HG03565 (cell line): ENCODE measurements around the gene TTBK1.

Experiments
- ATAC-seq: cut with Tn5 transposase; IDR thresholded peaks from one replicate; pipeline ENCODE4 v1.9.1; 2021; ENCODE audit warnings: mild to moderate bottlenecking, moderate library complexity; ENCODE audit not compliant: unreplicated experiment

The TTBK1 gene

DNA sequence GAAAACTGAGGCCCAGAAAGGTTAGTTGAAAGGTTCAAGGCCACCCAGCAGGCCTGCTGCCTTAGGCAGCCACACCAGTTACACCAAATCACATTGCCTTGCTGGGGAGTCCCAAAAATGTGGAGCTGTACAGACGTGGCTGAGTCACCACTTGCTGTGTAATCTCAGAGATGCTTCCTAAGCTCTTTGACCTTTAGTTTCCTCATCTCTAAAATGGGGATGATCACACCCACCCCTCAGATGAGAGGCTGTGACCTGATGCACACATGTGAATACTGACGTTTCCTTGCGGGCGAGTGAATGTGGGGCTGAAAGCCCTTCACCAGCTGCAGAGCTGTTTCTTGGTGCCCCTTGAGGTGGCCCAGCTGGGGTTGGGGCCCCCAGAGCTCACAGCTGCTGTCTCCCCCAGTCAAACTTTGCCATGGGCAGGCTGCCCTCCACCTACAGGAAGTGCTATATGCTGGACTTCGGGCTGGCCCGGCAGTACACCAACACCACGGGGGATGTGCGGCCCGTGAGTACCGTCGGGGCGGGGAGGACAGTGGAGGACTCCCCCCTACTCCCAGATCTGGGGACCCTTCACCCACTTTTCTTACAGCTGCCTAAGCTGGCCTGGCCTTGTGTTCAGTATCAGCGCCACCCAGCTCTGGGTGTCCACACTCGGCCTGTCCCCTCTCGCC is 11.0 kb downstream of the TTBK1 start:
- ATAC-seq, result no peak

DNA sequence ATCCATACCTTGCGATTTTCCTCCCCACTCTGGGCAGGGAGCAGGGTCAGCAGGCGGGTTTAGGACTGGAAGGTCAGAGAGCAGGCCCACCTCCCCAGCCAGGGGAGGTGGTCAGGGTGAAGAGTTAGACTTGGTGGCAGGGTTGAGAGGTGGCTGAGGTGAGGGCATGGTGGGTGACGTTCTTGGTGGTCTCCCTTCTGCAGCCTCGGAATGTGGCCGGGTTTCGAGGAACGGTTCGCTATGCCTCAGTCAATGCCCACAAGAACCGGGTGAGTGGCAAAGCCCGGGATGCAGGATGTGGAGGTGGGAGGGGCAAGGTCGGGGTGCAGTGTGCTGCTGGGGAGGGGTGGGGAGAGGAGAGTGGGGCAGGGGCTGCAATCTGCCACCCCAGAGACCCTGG is 11.6 kb downstream of the TTBK1 start:
- no peak for ATAC-seq

DNA sequence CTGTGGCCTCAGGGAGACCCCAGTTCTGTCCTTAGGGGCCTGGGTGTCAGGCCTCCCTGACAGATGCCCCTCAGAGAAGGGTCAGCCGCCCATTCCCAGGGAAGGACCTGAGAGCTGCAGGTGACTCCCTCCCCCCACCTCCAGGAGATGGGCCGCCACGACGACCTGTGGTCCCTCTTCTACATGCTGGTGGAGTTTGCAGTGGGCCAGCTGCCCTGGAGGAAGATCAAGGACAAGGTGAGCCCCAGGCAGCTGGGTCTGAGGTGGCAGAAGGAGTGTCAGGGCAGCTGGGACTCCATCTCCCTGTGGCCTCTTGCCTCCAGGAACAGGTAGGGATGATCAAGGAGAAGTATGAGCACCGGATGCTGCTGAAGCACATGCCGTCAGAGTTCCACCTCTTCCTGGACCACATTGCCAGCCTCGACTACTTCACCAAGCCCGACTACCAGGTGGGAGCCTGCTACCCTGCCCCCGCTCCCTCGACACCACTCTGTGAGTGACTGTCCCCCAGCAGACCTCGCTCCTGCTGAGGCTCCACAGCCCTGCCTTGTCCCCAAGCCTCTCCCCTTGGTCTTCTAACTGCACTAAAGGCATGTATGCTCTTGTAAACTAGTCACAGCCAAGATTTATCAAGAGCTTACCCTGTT is 12.2 kb downstream of the TTBK1 start:
- no peak for ATAC-seq

DNA sequence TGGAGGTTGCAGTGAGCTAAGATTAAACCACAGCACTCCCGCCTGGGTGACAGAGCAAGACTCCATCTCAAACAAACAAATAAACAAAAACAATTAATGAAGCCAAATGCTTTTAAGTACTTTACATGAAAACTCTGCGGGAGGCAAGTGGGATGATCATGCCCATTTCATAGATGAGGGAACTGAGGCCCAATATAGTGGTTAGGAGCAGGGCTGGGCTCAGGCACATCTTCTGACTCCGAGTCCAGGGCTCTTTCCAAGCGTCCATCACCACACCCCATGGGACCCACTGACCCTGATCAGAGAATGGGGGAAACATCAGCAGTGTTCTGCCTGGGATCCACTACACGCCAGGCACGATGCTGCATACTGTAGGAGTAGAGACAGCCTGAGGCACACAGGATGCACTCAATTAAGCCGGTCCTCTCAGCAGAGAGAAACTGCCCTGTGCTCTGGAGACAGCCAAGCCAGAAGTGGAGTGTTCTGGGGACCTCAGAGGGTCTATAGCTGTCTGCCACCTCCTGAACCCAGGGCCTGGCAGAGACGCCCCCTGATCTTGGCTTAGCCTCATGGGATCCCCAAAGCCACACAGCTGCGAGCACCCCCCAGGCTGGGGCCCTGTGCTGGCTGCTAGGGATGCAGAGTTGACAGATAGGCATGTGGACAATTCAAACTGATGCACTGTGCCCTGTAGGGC is 13.5 kb downstream of the TTBK1 start:
- no peak for ATAC-seq

DNA sequence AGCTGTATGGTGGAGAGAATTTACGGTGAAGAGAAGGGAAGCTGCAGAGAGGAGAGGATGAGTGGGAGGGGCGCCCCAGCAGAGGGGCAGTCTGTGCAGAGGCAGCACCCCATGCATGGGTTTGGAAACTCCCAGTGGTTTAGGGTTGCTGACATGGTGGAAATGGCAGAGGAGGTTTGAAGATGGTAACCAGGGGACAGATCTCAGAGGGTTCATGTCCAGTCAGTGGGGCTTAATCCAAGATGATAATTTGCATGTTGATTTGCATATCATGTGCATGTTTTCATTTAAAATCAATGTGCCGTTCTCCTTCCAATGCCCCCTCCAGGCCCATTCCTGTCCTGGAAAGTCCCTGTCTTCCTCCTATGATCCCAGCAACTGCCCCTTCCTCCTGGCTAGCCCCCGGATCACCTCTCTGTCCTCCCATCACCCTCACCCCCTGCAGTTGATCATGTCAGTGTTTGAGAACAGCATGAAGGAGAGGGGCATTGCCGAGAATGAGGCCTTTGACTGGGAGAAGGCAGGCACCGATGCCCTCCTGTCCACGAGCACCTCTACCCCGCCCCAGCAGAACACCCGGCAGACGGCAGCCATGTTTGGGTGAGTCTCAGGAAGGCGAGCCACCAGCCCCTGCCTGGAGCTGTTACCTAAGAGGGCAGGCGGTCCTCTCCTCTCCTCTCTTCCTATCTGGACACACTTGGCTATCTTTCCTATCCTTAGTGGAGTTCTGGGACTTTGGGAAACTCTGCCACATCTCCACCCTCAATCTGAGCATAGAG is 14.3 kb downstream of the TTBK1 start:
- ATAC-seq, result no peak

DNA sequence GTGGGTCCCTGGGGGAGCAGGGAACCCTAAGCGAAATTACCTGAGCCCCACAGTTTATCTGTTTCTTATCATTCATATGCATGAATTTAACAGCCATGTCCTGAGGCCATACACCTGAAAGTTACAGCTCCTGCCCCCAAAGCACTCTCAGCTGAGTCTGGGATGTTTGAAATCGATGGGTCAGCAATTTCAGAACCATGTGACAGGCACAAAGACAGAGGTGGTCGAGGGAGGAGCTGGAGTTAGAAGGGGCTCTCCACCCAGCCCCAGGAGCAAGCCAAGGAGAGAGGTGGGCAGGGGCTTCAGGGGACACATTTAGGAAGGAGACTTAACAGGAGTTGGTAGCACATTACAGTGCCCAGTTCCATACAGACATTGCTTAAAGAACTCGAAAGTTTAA is 14.9 kb downstream of the TTBK1 start:
- ATAC-seq, result no peak

DNA sequence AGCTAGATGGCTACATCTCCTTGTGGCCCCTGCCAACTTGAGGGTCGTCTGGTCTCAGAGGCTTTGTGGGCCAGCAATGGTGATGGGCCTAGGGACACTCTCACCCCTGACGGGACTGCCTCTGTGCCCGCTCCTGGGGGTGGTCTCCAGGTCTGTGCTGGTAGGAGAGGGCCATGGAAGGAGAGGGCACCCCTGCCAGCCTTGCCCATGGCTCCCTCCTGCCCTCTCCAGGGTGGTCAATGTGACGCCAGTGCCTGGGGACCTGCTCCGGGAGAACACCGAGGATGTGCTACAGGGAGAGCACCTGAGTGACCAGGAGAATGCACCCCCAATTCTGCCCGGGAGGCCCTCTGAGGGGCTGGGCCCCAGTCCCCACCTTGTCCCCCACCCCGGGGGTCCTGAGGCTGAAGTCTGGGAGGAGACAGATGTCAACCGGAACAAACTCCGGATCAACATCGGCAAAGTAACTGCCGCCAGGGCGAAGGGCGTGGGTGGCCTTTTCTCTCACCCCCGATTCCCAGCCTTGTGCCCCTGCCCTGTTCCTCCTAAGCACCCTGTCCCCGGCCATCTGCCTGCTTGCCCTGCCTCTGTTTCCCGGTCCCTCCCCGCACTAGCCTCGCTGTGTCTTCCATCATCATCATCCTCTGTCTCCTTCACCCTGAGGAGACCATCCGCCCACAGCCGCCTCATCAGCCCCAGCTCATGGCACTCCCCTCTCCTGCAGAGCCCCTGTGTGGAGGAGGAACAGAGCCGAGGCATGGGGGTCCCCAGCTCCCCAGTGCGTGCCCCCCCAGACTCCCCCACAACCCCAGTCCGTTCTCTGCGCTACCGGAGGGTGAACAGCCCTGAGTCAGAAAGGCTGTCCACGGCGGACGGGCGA is 15.8 kb downstream of the TTBK1 start:
- no peak for ATAC-seq

DNA sequence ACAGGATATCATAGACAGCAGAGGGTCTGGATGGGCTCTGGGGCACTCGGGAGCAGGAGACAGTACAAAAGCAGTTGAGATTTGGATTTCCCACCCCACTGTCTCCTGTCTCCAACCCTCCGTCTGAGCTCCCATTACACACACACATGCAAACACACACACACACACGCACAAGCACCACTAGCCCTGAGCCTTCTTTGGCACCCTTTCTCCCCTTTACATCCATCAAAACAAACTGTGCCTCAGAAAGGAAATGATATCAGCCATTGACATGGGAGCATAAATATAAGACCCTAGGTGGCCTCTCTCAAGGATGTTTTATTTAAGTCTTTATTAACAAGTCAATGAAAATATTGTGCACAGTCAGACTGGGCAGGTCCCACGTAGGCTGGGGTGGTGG is 17.5 kb downstream of the TTBK1 start:
- no peak for ATAC-seq

DNA sequence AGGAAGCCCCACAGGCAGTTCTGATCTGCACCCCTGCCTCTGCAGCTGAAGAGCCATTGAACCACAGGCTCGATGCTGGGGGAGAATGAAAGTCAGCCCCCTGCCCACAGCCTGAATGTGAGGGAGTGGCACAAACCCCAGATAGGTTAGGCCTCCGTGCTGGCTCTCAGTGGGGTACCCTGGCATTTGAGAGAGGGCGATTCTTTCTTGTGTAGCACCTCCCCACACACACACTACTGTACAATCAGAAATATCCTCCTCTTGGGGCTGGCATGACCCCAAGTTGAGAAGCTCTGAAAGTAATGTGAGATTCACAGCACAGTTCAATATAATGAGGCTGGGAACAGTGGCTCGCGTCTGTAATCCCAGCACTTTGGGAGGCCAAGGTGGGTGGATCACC is 17.9 kb downstream of the TTBK1 start:
- ATAC-seq, result no peak

DNA sequence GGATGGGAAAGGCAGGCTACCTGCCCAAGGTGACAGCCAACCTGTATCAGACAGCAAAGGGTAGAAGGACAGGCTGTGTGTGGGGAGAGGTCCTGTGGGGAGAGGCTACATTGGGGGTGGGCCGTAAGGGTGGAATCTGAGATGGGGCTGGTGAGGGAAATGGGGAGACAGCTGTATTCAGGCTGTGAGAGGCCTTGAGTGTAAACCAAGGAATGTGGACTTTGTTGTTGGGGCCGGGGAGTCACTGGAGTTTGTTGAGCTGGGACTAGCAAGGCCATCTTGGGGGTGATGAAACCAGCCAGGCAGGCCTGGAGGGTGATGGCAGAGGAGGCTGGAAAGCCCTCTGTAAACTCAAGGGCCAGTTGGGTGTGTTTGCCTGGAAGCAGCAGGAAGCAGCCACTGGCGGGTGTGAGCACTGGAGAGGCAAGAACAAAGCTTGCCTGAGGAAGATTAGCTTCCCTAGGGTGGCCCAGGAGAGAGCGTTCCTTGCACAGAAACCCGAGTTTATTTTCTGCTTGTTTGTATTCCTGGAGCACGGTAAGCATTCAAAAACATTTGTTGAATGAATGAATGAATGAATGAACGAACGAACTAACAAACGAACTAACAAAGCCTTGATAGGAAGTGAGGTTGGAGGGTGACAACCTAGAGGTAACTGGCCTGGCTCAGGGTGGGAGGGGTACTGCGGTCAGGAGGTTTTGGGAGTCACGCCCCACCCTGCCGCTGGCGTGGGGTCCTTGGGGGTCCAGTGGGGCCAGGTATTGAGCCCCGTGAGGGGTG is 18.9 kb downstream of the TTBK1 start:
- no peak for ATAC-seq

DNA sequence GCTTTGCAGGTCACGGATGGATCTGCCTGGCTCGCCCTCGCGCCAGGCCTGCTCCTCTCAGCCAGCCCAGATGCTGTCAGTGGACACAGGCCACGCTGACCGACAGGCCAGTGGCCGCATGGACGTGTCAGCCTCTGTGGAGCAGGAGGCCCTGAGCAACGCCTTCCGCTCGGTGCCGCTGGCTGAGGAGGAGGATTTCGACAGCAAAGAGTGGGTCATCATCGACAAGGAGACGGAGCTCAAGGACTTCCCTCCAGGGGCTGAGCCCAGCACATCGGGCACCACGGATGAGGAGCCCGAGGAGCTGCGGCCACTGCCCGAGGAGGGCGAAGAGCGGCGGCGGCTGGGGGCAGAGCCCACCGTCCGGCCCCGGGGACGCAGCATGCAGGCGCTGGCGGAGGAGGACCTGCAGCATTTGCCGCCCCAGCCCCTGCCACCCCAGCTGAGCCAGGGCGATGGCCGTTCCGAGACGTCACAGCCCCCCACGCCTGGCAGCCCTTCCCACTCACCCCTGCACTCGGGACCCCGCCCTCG is 19.6 kb downstream of the TTBK1 start:
- ATAC-seq, result no peak

DNA sequence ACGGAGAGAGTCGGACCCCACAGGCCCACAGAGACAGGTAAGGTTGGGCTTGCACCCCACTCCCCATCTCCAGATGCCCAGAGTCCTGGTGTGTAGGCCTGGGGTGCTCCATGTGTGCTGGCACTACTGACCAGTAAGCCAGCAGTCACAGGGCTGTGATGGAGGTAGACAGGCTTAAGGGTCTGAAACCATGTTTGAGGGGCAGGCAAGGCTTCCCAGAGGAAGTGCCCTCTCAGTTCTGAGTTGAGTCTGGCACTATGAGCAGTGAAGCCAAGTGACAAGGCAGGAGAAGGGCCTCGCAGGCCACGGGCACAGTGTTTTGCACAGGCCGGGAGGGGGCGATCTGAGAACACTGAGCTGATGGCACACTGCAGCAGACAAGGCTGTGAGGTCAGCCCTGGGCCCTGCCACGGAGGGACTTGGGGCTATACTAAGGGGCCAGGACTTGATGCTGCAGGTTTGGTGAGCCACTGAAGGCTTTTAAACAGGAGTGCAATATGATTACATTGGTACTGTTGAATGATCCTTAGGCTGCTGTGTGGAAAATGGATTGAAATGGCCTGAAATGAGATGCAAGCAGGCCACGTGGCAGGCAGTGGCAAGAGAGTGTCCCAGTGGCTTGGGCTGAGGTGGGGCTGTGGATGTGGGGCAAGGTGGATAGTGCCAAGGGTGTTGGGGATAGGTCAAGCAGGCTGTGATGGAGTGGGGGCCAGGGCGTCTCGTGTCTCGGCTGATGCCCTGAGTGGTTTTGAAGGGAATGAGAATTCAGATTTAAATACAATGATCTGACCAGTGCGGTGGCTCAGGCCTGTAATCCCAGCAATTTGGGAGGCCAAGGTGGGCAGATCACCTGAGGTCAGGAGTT is 20.3 kb downstream of the TTBK1 start:
- ATAC-seq, result no peak

DNA sequence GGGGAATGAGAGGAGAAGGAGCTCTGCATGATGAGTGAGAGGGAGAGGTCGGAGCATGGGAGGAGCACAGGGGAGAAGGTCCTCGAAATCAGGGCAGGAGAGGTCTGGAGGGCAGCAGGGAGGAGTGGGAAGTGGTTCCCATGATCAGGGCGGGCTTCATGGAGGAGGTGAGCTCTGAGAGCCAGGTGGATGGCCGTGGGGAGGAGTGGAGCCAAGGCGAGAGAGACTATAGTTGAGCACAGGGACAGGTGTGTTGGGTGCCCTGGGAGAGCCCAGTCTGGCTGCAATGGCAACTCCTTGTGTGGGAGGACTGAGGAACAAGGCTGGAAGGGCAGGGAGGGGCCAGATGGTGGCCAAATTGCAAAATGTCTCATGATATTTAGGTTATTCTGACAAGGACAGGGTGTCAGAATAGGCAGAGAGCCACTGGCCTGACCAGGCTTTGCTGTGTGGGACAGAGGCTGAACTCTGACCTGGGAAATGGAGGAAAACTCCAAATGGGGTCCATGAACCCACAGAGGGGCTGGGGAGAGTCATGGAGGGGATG is 21.4 kb downstream of the TTBK1 start:
- no peak for ATAC-seq

DNA sequence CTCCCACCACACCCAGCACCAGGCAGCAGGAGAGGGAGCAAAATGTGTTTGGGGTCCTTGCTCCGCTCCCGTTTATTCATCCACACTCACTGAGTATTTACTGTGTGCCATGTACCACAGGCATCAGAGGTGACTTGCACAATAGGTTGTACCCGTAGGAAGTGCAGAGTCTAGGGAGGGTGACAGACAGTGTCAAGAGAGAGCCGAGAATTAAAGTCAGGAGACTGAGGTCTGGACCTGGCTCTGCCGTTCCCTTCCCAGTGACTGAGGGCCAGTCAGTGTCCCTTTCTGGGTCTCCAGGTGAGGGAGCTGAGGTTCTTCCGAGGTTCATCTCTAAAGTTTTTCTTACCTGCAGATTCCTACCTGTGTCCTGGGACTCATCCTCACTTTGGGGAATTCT is 22.3 kb downstream of the TTBK1 start:
- no peak for ATAC-seq

DNA sequence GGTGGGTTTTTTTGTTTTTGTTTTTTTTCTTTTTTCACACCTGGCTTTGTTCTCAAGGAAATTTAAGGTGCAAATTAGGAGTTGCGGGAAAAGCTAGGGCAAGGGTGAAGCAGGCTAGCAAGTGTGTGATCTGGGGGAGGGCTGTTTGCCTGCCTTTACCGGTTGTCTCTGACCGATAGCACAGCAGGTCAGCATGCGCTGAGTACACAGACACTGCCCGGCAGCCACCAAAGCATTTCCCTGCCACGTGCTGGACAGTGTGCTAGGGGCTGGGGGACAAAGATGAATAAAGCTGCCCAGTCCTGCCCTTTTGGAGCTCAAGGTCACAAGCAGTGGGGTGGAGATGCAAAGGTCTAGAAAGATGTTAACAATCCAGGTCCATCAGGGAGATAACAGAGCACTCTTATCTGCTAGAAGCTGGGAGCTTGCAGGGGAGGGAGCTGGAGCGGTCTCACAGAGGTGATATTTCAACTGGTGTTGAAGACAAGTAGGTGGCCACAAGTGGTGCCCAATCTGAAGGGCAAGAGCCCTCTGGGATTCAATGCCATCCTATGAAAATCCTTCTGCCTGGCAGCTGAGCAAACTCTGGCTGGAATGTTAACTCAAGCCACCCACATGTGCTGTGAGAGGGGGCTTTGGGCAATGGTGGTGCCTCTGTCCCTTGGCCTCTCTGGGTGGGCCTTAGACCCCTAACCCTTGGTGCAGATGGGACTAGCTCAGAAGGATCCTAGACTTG is 24.5 kb downstream of the TTBK1 start:
- no peak for ATAC-seq

DNA sequence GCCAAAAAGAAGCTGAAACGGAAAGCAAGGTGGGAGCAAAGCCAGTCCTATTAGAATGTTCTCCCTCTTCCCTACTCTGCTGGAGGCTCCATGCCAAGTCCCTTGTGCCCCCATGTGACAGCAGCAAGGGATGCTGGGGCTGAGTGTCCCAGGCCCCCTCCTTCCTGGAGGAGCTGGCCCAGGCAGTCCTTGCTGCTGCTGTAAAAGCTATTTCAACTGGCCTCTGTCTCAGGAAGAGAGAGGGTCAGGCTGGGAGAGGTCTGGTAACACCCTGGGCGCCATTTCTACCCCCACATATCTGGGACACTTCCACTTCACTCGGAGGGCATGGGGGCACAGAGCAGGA is 25.0 kb downstream of the TTBK1 start:
- no peak for ATAC-seq

DNA sequence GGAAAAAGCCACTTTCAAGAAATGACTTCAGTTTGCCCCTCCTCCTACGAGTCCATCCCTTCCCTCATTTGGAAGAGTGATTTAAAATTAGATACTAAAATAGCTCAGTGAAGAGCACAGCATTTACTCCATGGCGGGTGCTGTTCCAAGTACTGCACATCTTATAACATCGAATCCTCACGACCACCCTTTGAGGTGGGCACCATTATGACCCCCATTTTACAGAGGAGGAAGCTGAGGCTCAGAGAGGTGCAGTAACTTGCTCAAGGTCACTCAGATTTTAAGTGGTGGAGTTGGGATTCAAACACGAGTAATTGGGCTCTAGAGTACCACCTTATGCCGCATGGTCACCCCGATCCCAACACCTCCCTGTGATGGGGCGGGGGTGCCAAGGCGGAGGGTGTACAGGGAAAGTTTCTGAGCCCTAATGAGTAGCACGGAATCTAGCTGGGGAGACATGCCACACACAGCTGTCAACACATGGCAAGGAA is 25.5 kb downstream of the TTBK1 start:
- ATAC-seq, result no peak
